Measurements from ENCODE around the gene MYBPC2.
A peak's percentile ranks its signal among the peaks of the same experiment; 100 is the strongest.

The MYBPC2 gene

DNA sequence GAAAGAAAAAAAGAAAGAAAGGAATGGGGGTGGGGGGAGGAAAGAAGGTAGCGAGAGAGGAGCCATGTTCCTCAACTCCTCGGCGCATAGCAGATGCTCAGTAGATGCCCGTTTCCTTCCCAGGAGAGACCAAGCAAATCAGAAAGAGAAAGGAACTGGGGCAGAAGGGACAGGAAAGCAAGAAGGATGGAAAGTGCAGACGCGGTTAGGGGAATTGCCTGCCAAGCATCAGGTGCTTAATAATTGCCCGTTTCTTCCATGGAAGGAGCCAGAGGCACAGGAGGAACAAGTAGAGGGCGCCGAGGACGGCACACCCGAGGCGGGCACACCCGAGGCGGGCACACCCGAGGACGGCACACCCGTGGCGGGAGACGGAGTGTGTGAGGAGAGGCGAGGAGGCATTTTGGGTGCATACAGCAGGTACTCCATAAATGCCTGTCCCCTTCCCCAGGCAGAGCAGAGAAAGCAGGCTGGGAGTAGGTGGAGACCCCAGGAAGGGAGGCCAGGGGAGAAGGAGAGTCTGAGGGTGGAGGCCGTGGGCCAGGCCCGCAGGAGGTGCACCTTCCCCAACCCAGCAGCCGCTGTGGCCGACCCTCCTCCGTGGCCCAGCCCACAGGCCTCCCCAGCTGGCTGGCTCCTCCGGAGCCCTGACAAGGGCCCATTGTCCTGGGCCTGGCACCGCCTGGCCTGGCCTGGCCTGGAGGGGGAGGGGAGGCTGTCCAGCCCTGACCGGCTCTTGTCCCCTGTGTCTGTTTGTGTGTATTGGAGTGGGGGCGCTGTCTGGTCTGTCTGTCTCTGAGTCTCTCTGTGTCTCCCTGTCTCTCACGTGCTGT, 63.7 kb downstream of the MYBPC2 start:
- no peak overlapping the region for H3K27ac ChIP-seq
- H3K27me3 ChIP-seq, result peaks cover 0 to 10% of the 10 kb centered on the region in 2 donors
- TF ChIP-seq, protein P1, sequence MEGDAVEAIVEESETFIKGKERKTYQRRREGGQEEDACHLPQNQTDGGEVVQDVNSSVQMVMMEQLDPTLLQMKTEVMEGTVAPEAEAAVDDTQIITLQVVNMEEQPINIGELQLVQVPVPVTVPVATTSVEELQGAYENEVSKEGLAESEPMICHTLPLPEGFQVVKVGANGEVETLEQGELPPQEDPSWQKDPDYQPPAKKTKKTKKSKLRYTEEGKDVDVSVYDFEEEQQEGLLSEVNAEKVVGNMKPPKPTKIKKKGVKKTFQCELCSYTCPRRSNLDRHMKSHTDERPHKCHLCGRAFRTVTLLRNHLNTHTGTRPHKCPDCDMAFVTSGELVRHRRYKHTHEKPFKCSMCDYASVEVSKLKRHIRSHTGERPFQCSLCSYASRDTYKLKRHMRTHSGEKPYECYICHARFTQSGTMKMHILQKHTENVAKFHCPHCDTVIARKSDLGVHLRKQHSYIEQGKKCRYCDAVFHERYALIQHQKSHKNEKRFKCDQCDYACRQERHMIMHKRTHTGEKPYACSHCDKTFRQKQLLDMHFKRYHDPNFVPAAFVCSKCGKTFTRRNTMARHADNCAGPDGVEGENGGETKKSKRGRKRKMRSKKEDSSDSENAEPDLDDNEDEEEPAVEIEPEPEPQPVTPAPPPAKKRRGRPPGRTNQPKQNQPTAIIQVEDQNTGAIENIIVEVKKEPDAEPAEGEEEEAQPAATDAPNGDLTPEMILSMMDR (IDR thresholded peaks at IDR 0.05), result no peak
- H3K36me3 ChIP-seq, result no peaks in the 10 kb centered on the region
- no peak overlapping the region for H3K4me3 ChIP-seq
- intact Hi-C loops (cut with DNase I; ENCODE audit: low total_unique reads), result no loop called here
- H3K9me3 ChIP-seq, result no peaks in the 10 kb centered on the region
- DNase-seq, result peak in 1 of 2 donors; percentile 62
- no peaks in the 10 kb centered on the region for H3K4me1 ChIP-seq

DNA sequence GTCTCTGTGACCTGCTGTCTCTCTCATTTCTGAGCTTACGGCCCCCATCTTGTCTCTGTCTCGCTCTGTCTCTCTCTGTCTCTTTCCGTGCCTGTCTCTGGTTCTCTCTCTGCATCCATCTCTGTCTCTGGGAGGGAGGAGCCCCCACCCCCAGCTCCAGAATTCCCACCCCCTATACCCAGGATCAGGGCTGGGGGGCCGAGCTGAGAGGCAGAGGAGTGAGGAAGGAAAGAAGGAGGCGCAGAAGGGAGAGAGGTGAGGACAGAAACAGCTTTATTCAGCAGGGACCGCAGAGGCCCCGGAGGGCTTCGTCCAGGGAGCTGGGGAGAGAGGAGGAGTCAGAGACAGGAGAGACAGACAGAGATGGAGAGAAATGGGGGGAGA, 64.3 kb downstream of the MYBPC2 start:
- no peaks in the 10 kb centered on the region for H3K9me3 ChIP-seq
- no peaks in the 10 kb centered on the region for H3K36me3 ChIP-seq
- peaks cover 0 to 10% of the 10 kb centered on the region in 2 donors for H3K27me3 ChIP-seq
- DNase-seq, result peak in 1 of 2 donors; percentile 39
- H3K4me1 ChIP-seq, result no peaks in the 10 kb centered on the region
- intact Hi-C loops (cut with DNase I; ENCODE audit: low total_unique reads), result no loop called here
- no peak overlapping the region for H3K27ac ChIP-seq
- no peak overlapping the region for H3K4me3 ChIP-seq
- TF ChIP-seq, protein P1 (IDR thresholded peaks at IDR 0.05), result no peak

DNA sequence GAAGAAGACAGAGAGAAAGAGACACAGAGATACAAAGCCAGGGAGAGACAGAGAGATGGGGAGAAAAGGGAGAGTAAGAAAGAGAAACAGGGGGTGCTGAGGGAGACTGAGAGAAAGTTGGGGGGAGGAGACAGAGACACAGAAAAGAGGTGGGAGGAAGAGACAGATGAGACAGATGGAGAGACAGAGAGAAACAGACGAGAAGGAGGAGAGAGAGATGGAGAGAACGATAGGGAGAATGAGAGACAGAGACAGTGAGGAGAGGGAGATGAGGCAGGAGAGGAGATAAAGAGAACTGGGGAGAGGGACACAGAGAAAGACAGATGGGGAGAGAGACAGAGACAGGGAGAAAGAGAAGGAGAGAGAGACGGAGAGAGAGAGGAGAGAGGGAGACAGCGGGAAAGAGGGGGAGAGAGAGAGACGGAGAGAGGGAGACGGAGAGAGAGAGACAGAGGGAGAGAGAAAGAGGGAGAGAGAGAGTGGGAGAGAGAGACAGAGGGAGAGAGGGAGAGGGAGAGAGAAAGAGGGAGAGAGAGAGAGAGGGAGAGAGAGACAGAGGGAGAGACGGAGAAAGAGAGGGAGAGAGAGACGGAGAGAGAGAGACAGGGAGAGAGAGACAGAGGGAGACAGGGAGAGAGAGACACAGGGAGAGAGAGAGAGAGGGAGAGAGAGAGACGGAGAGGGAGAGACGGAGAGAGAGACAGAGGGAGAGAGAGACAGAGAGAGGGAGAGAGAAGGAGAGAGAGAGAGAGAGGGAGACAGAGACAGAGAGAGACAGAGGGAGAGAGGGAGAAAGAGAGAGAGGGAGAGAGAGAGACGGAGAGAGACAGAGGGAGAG, 65.7 kb downstream of the MYBPC2 start:
- Histone ChIP-seq H3K36me3 (no peaks in the 10 kb centered on the region), H3K9me3 (no peaks in the 10 kb centered on the region), H3K4me3 (no peak overlapping the region), H3K27me3 (peaks cover 0 to 10% of the 10 kb centered on the region in 2 donors), H3K4me1 (no peaks in the 10 kb centered on the region), H3K27ac (no peak overlapping the region)
- intact Hi-C loops (cut with DNase I; ENCODE audit: low total_unique reads), result no loop called here
- TF ChIP-seq, protein P1 (IDR thresholded peaks at IDR 0.05), result no peak
- DNase-seq, result no peak

DNA sequence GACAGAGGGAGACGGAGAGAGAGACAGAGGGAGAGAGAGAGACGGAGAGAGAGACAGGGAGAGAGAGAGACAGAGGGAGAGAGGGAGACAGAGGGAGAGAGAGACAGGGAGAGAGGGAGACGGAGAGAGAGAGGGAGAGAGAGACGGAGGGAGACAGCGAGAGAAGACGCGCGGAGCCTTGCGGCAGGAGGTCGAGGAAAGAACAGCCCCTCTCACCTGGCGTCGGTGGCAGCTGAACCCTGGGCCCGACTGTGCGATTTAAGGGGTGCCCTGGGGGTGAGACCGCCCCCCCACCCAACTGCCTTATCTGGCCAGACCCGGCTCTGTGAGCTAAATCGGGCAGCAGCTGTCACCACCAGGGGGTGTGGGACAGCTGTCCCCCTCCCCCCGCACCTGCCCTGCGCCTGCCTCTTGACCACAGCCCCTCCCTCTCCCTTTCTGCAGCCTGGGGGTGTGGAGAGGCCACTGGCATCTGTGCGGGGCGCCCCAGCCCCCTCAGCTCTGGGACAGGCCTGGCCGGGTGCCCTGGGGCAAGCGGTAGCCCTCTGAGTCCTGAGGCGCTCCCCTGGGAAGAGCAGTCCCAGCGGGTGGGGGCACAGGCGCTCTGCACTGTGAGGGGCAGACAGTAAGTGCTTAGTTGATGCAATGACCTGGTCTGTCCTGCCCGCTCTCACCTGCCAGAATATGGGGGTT, 67.5 kb downstream of the MYBPC2 start:
- Histone ChIP-seq H3K27ac (no peak overlapping the region), H3K9me3 (no peaks in the 10 kb centered on the region), H3K4me1 (no peaks in the 10 kb centered on the region), H3K36me3 (peaks cover 0 to 2% (median under 1%) of the 10 kb centered on the region in 3 donors), H3K27me3 (peaks cover 0 to 10% of the 10 kb centered on the region in 2 donors), H3K4me3 (no peak overlapping the region)
- TF ChIP-seq, protein P1 (IDR thresholded peaks at IDR 0.05), result no peak
- intact Hi-C loops (cut with DNase I; ENCODE audit: low total_unique reads), result no loop called here
- DNase-seq, result no peak

DNA sequence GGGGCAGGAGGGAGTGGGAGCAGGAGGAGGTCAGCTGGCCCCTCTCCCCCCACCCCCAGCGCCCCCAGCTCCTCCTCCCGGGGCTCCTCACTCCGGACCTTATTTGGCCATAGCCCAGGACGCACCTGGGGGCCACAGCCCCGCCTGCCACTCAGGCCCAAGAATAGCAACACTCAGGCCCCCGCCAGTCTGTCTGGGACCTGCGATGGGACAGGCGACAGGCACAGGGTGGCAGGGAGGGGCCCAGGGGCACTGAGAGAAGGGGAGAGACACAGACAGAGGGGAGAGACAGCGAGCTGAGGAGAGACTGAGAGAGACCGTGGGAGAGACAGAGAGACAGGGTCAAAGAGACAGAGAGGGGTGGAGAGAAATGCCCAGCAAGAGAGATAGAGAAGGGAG, 68.1 kb downstream of the MYBPC2 start:
- no peak overlapping the region for H3K4me3 ChIP-seq
- peaks cover 0 to 7% (median 6%) of the 10 kb centered on the region in 3 donors for H3K36me3 ChIP-seq
- TF ChIP-seq, protein P1 (IDR thresholded peaks at IDR 0.05), result no peak
- DNase-seq, result no peak
- H3K9me3 ChIP-seq, result no peaks in the 10 kb centered on the region
- no peak overlapping the region for H3K27ac ChIP-seq
- intact Hi-C loops (cut with DNase I; ENCODE audit: low total_unique reads), result no loop called here
- no peaks in the 10 kb centered on the region for H3K4me1 ChIP-seq
- H3K27me3 ChIP-seq, result peaks cover 0 to 10% of the 10 kb centered on the region in 2 donors

All from tibial artery (tissue), 4 donors.